H1 (cell line): ENCODE data around the gene HRCT1. TPM values are rescaled to one million over a fixed set of nuclear protein-coding genes. Genes with fewer than 3 reads are reported as not detected.

ENCODE experiments used
- CTCF ChIA-PET: fragments of 300-600 bp; sonication (Branson Sonifier 250); formaldehyde crosslinking; loops from one replicate; lab custom pipeline; 2021; ENCODE audit not compliant: partially characterized antibody; lab: Charles Lee
- POLR2A ChIA-PET: fragments of 300-600 bp; sonication (Branson Sonifier 250); formaldehyde crosslinking; loops from one replicate; lab custom pipeline; 2021; ENCODE audit warnings: inconsistent platforms; ENCODE audit not compliant: partially characterized antibody; lab: Charles Lee
- DNase-seq, 2 experiments: peaks; one replicate each; pipeline versions ENCODE4 v3.0.0 to v3.0.0-alpha.2; 2010 to 2022; ENCODE audit warnings: low spot score in 2 of 2, low read depth in 1 of 2, mixed read lengths in 1 of 2
- FAIRE-seq: peaks from 2 replicates; lab custom pipeline; 2011; peaks lifted over from hg19 to GRCh38; lab: Jason Lieb, UNC
- H2AFZ ChIP-seq: 2 replicates; pipeline ENCODE4 v1.8.1; 2012; ENCODE audit warnings: low read length, inconsistent platforms
- H2AK5ac ChIP-seq: 2 replicates; pipeline ENCODE4 v1.6.1; 2013; ENCODE audit warnings: low read depth, low read length
- H2BK120ac ChIP-seq: replicated peaks from 2 replicates; pipeline ENCODE3; 2013; ENCODE audit warnings: low read depth, low read length, inconsistent platforms
- H2BK12ac ChIP-seq: 2 replicates; pipeline ENCODE4 v1.6.1; 2013; ENCODE audit warnings: low read depth, low read length
- H2BK15ac ChIP-seq: 2 replicates; pipeline ENCODE4 v1.6.1; 2013; ENCODE audit warnings: low read length
- H2BK20ac ChIP-seq: 2 replicates; pipeline ENCODE4 v1.6.1; 2013; ENCODE audit warnings: low read length
- H2BK5ac ChIP-seq: 2 replicates; pipeline ENCODE4 v1.6.1; 2013; ENCODE audit warnings: low read depth, low read length
- H3K14ac ChIP-seq: 2 replicates; pipeline ENCODE4 v1.6.1; 2013; ENCODE audit warnings: inconsistent platforms; ENCODE audit not compliant: insufficient read length
- H3K18ac ChIP-seq: 2 replicates; pipeline ENCODE4 v1.6.1; 2013; ENCODE audit warnings: low read length; ENCODE audit errors: extremely low read depth
- H3K23ac ChIP-seq: 2 replicates; pipeline ENCODE4 v1.6.1; 2013; ENCODE audit warnings: inconsistent platforms; ENCODE audit not compliant: insufficient read length
- H3K23me2 ChIP-seq: 2 replicates; pipeline ENCODE4 v1.6.1; 2013; ENCODE audit warnings: low read depth, low read length
- H3K27ac ChIP-seq: 2 replicates; pipeline ENCODE4 v1.6.1; 2011; ENCODE audit warnings: low read depth, low read length, inconsistent platforms
- H3K27me3 ChIP-seq, 4 experiments: replicated peaks in 1 of 4; 1 replicate in 1 of 4; 2 replicates in 3 of 4; pipeline versions ENCODE4 v1.6.1 to v1.8.1; 2011 to 2013; ENCODE audit warnings: low read length in 3 of 4, mild to moderate bottlenecking in 3 of 4, inconsistent platforms in 2 of 4, mixed read lengths in 2 of 4, moderate library complexity in 1 of 4; ENCODE audit not compliant: control insufficient read depth in 3 of 4, insufficient read depth in 3 of 4; ENCODE audit errors: extremely low read depth in 1 of 4
- H3K36me3 ChIP-seq, 4 experiments: 2 replicates each; pipeline versions ENCODE4 v1.6.1 to v1.8.1; 2011 to 2013; ENCODE audit warnings: mild to moderate bottlenecking in 4 of 4, low read length in 3 of 4, moderate library complexity in 2 of 4, control low read depth in 1 of 4, inconsistent platforms in 1 of 4; ENCODE audit not compliant: insufficient read depth in 4 of 4, control insufficient read depth in 2 of 4
- H3K4ac ChIP-seq: replicated peaks from 2 replicates; pipeline ENCODE3; 2013; ENCODE audit warnings: low read length, low read depth, mixed read lengths, inconsistent platforms; ENCODE audit not compliant: insufficient read length
- H3K4me1 ChIP-seq, 4 experiments: replicated peaks in 1 of 4; 1 replicate in 1 of 4; 2 replicates in 3 of 4; pipeline versions ENCODE4 v1.6.1 to v1.8.1; 2011 to 2013; ENCODE audit warnings: low read length in 3 of 4, inconsistent platforms in 2 of 4, mixed read lengths in 1 of 4; ENCODE audit not compliant: insufficient read depth in 4 of 4, control insufficient read depth in 3 of 4
- H3K4me2 ChIP-seq, 2 experiments: 2 replicates each; pipeline versions ENCODE4 v1.6.1 to v1.8.1; 2011 to 2013; ENCODE audit warnings: low read depth in 2 of 2, low read length in 2 of 2, control low read depth in 1 of 2, inconsistent platforms in 1 of 2, mild to moderate bottlenecking in 1 of 2; ENCODE audit not compliant: insufficient read depth in 1 of 2
- H3K4me3 ChIP-seq, 4 experiments: fragments of 200-600, 300-600 bp in 1 of 4; sonication (generic), shearing (Covaris generic), sonication (Bioruptor Twin) in 1 of 4; 2 replicates each; pipeline versions ENCODE4 v1.5.1 to v1.8.1; 2011 to 2016; ENCODE audit warnings: low read length in 4 of 4, low read depth in 3 of 4, control low read depth in 2 of 4, inconsistent platforms in 2 of 4, mild to moderate bottlenecking in 2 of 4, mixed read lengths in 1 of 4, moderate library complexity in 1 of 4; ENCODE audit not compliant: insufficient read depth in 2 of 4; ENCODE audit errors: extremely low read depth in 1 of 4
- H3K56ac ChIP-seq: replicated peaks from 2 replicates; pipeline ENCODE3; 2013; ENCODE audit warnings: low read depth, mild to moderate bottlenecking, mixed read lengths, low read length, inconsistent platforms; ENCODE audit not compliant: insufficient read length
- H3K79me1 ChIP-seq: 2 replicates; pipeline ENCODE4 v1.6.1; 2013; ENCODE audit warnings: low read depth, low read length, control low read depth
- H3K79me2 ChIP-seq, 2 experiments: 2 replicates each; pipeline versions ENCODE4 v1.6.1 to v1.8.1; 2012 to 2013; ENCODE audit warnings: low read length in 2 of 2, mild to moderate bottlenecking in 2 of 2, inconsistent platforms in 1 of 2; ENCODE audit not compliant: insufficient read depth in 2 of 2, control insufficient read depth in 1 of 2
- H3K9ac ChIP-seq, 4 experiments: replicated peaks in 1 of 4; 1 replicate in 1 of 4; 2 replicates in 3 of 4; pipeline versions ENCODE4 v1.6.1 to v1.8.1; 2011 to 2013; ENCODE audit warnings: low read depth in 3 of 4, low read length in 3 of 4, control low read depth in 2 of 4, mild to moderate bottlenecking in 2 of 4, moderate library complexity in 2 of 4, inconsistent platforms in 1 of 4; ENCODE audit errors: extremely low read depth in 1 of 4
- H3K9me3 ChIP-seq, 2 experiments: 2 replicates each; pipeline versions ENCODE4 v1.6.1 to v1.8.1; 2012 to 2013; ENCODE audit warnings: mild to moderate bottlenecking in 2 of 2, moderate library complexity in 2 of 2, control low read depth in 1 of 2, inconsistent platforms in 1 of 2, low read depth in 1 of 2, low read length in 1 of 2, mixed read lengths in 1 of 2; ENCODE audit not compliant: insufficient read depth in 2 of 2
- H4K20me1 ChIP-seq, 2 experiments: replicated peaks in 1 of 2; 2 replicates each; pipeline versions ENCODE3 to v1.8.1; 2011 to 2013; ENCODE audit warnings: inconsistent platforms in 2 of 2, low read length in 2 of 2, mild to moderate bottlenecking in 1 of 2; ENCODE audit not compliant: insufficient read depth in 2 of 2, control insufficient read depth in 1 of 2
- H4K5ac ChIP-seq: 2 replicates; pipeline ENCODE4 v1.6.1; 2013; ENCODE audit warnings: low read length, low read depth, mixed read lengths, inconsistent platforms; ENCODE audit not compliant: insufficient read length
- H4K8ac ChIP-seq: 2 replicates; pipeline ENCODE4 v1.8.0; 2013; ENCODE audit warnings: mild to moderate bottlenecking, moderate library complexity, low read length, inconsistent platforms; ENCODE audit not compliant: insufficient read depth; ENCODE audit errors: extremely low read depth
- H4K91ac ChIP-seq: replicated peaks from 2 replicates; pipeline ENCODE3; 2013; ENCODE audit warnings: low read length, mixed read lengths, inconsistent platforms; ENCODE audit not compliant: insufficient read length
- BCL11A ChIP-seq, 2 experiments: IDR thresholded peaks; one replicate each; pipeline ENCODE4 v1.6.1; 2011; ENCODE audit warnings: low read depth in 2 of 2, low read length in 2 of 2, mild to moderate bottlenecking in 2 of 2
- CHD2 ChIP-seq: IDR thresholded peaks from 2 replicates; pipeline ENCODE4 v1.6.1; 2012; ENCODE audit warnings: low read length, improper control_type of control experiment
- CREB1 ChIP-seq: IDR thresholded peaks from 2 replicates; pipeline ENCODE4 v1.6.1; 2012; ENCODE audit warnings: inconsistent platforms
- EP300 ChIP-seq, 2 experiments: IDR thresholded peaks; 1 replicate in 1 of 2; 2 replicates in 1 of 2; pipeline ENCODE4 v1.6.1; 2011 to 2012; ENCODE audit warnings: low read depth in 2 of 2, low read length in 2 of 2, mild to moderate bottlenecking in 2 of 2, borderline replicate concordance in 1 of 2, inconsistent platforms in 1 of 2, moderate library complexity in 1 of 2
- KDM4A ChIP-seq: IDR thresholded peaks from one replicate; pipeline ENCODE4 v1.7.1; 2012; ENCODE audit warnings: low read depth, mild to moderate bottlenecking, moderate library complexity, low read length, inconsistent platforms; ENCODE audit not compliant: severe bottlenecking
- SIRT6 ChIP-seq: IDR thresholded peaks from one replicate; pipeline ENCODE4 v1.7.1; 2012; ENCODE audit warnings: low read length, inconsistent platforms
- SIX5 ChIP-seq: IDR thresholded peaks from 2 replicates; pipeline ENCODE4 v1.6.1; 2011; ENCODE audit warnings: mild to moderate bottlenecking, low read depth, low read length
- SUZ12 ChIP-seq: fragments of 200-600 bp; sonication (generic); IDR thresholded peaks from 2 replicates; pipeline ENCODE4 v1.6.1; 2012; ENCODE audit warnings: mild to moderate bottlenecking, inconsistent platforms, low read length, moderate library complexity, mixed read lengths
- TBP ChIP-seq: IDR thresholded peaks from 2 replicates; pipeline ENCODE4 v1.6.1; 2011; ENCODE audit warnings: low read depth, low read length, improper control_type of control experiment
- TCF12 ChIP-seq: IDR thresholded peaks from 2 replicates; pipeline ENCODE4 v1.6.1; 2011; ENCODE audit warnings: low read depth, mild to moderate bottlenecking, low read length
- WGBS, 2 experiments: shearing (Covaris generic) in 1 of 2; methylation state at CpG; one replicate each; pipeline versions ENCODE4 v1.1.6 to v1.1.7; 2013 to 2015; ENCODE audit warnings: low lambda C conversion rate in 2 of 2, mixed read lengths in 2 of 2, inconsistent platforms in 1 of 2, low coverage in 1 of 2, missing lambda C conversion rate in 1 of 2; ENCODE audit not compliant: insufficient replicate concordance in 2 of 2, insufficient coverage in 1 of 2, insufficient read length in 1 of 2; ENCODE audit errors: extremely low coverage in 1 of 2, missing lambda C conversion rate in 1 of 2; 5-methylcytosine and 5-hydroxymethylcytosine counted together
- polyA plus RNA-seq, 7 experiments: library from polyadenylated mRNA; depleted of rRNA in 3 of 7; stranded (reverse) in 5 of 7; unstranded in 2 of 7; fragments of >200 nt in 5 of 7; fragments of 200-250 nt in 2 of 7; gene quantifications; 1 replicate in 5 of 7; 2 replicates in 1 of 7; 4 replicates in 1 of 7; pipeline versions ENCODE4 v1.2.1 to v1.2.3, GENCODE V29; 2011 to 2013; ENCODE audit warnings: missing spikeins in 2 of 7, mixed read lengths in 2 of 7
- total RNA-seq: library from RNA; stranded (reverse); fragmentation: NEBNext Ultra II Directional; extraction: Animal tissue kit (Norgen Biotek cat#: 25700); gene quantifications from 2 replicates; pipeline ENCODE4 v1.2.1, GENCODE V29; 2021
- TF ChIP-seq, protein P1 (sequence below): IDR thresholded peaks from 2 replicates; pipeline ENCODE4 v1.6.1; 2011; ENCODE audit warnings: low read length, improper control_type of control experiment

The HRCT1 gene
- total and polyA plus RNA-seq, 2 of the 8 experiments (the other 6 are each of a cell fraction or from before 2014, with no cell fraction given), result not detected

DNA sequence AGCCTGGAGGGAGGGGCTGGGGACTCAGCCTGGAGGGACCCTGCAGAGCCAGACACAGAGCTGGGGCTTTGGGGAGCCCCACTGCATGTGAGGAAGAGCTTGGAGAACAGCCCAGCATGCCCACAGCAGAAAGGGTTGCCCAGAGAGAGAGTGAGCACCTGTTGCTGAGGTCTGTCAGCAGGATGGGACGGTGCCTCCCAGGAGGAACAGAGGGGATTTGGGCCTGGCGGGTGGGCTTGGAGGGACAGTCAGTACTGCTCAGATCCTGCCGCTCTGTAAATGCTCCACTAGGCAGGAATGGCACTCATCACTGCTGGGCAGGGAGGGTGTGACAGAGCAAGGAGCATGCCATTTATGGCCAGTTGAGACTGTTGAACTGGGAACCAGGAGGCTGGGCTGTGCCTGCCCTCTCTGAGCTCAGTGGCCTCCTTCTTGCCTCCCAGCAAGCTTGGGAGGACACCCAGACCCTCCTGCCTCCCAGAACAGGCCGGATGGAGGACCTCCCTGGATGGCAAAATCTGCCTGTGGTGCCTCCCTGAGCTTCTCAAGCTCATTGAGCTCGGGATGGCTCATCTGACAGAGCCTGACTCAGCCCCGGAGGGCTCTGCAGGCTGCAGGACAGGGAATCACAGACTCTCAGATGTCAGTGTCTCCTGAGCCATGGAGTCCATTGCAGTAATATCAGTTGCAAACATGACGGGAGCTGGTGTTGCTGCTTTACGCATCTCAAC lies 786 bp upstream of the HRCT1 start:
- Histone ChIP-seq H2AK5ac (no peak overlapping the region), H2AFZ (no peak overlapping the region), H2BK5ac (peak overlapping the region; percentile 41; the same call in 1 of the 2 replicates), H3K9me3 (no peaks in the 10 kb centered on the region), H3K14ac (no peak overlapping the region), H4K91ac (no peak overlapping the region), H3K23ac (no peak overlapping the region), H3K79me1 (0 out of 2 replicates have a peak, but pooled peaks cover 2% of the 10 kb centered on the region), H3K36me3 (no peaks in the 10 kb centered on the region), H2BK12ac (peak overlapping the region; percentile 68; the same call in 1 of the 2 replicates), H4K5ac (no peak overlapping the region), H2BK120ac (no peak overlapping the region), H2BK15ac (no peak overlapping the region), H4K8ac (peak overlapping the region; percentile 16; the same call in 1 of the 2 replicates), H3K79me2 (no peaks in the 10 kb centered on the region), H3K18ac (no peak overlapping the region), H3K27ac (no peak overlapping the region), H3K23me2 (no peaks in the 10 kb centered on the region; the same call in 1 of the 2 replicates), H3K4ac (no peak overlapping the region), H3K4me1 (peaks cover 9 to 33% (median 21%) of the 10 kb centered on the region in 4 experiments), H3K9ac (no peak overlapping the region), H3K4me2 (no peak overlapping the region), H2BK20ac (no peak overlapping the region), H4K20me1 (no peaks in the 10 kb centered on the region), H3K4me3 (no peak overlapping the region), H3K56ac (no peak overlapping the region), H3K27me3 (peaks cover 0 to 2% (median 0%) of the 10 kb centered on the region in 4 experiments; a peak in 2 of 7 replicates)
- 73% methylated on average over 8 of the region's 8 CpGs; no CpG with 5 or more reads in 1 of the 2 experiments for WGBS, 2 experiments
- DNase-seq (no peak), FAIRE-seq (no peak)
- no peak for TF ChIP-seq TBP
- no peak for TF ChIP-seq KDM4A
- no peak for TF ChIP-seq SUZ12
- no peak for TF ChIP-seq BCL11A (IDR thresholded peaks at IDR 0.05; ENCODE audit: low read depth in 2 of 2, low read length in 2 of 2)
- TF ChIP-seq CREB1, result no peak
- TF ChIP-seq, protein P1, sequence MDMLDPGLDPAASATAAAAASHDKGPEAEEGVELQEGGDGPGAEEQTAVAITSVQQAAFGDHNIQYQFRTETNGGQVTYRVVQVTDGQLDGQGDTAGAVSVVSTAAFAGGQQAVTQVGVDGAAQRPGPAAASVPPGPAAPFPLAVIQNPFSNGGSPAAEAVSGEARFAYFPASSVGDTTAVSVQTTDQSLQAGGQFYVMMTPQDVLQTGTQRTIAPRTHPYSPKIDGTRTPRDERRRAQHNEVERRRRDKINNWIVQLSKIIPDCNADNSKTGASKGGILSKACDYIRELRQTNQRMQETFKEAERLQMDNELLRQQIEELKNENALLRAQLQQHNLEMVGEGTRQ, result no peak
- TF ChIP-seq SIRT6, result no peak
- no peak for TF ChIP-seq SIX5
- no peak for TF ChIP-seq TCF12
- no peak for TF ChIP-seq EP300 (IDR thresholded peaks at IDR 0.05; ENCODE audit: borderline replicate concordance in 1 of 2, low read depth in 2 of 2, low read length in 2 of 2)
- TF ChIP-seq CHD2, result no peak
- ChIA-PET CTCF (interaction anchor here (0.6 to 2.2 kb wide), 8 partner anchors 10 to 119 kb away, joined by 3 to 9 read pairs (median 5); no protein-coding TSS in a partner anchor), POLR2A (interaction anchor here (1.2 kb wide), 1 partner anchor 40 kb away, joined by 4 read pairs; no protein-coding TSS in a partner anchor)
